Brain pericyte (primary cell): ENCODE measurements around the gene DEFB128.
"Not testable (repeated sequence)": the region's sequence is repeated elsewhere in the genome, so short reads cannot be mapped to it uniquely, and the experiment has no call there.

ENCODE experiments used
- DNase-seq: peaks from one replicate; pipeline ENCODE4 v3.0.0-alpha.2; 2012; ENCODE audit warnings: low read depth, low spot score

DEFB128 gene

DNA sequence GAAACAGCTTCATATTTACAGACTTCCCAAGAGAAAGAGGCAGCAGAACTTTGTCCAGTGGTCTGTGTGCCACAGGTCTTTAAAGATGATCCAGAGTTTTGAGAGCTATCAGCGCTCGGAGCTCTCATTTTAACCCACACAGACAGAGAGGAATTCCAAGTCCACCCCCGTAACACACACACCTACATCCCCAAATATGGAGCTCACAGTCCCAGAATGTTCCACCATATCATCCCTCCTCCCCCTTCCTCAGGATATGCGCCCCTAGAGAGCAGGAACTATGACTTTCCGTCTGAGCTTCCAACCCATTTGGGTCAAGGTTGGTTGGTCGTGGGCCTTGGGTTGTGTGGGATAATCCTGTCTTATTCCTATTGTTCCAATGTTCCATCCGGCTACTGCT is at the start of gene DEFB128:
Gene DEFB128, minus strand, starts transcription at position 101 of the 400 bp plus-strand sequence. Its CDS starts 88 bp downstream, at position 13.
- no peak for DNase-seq

GRCh38 chr20:237929-238328 is 48.4 kb upstream of the DEFB128 start:
- no peak for DNase-seq

DNA sequence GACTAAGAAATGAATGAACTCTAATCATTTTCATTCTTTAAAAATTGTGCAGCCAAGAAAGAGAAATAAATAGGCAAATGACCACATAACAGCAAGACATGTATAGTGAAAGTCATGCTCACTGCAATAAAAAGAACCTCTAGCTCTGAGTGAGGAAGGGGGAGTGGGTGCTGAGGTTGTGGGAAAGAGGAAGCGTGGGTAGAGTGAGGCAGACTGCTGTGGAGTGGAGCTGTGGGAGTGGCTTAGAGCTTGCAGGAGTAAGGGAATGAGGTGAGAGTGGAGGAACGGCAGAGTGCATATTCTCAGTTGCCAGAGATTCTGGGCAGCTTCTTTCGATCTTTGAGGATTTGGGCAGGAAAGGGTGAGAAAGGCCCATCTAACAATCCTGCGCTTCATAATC is 48.0 kb upstream of the DEFB128 start:
- DNase-seq: no peak

DNA sequence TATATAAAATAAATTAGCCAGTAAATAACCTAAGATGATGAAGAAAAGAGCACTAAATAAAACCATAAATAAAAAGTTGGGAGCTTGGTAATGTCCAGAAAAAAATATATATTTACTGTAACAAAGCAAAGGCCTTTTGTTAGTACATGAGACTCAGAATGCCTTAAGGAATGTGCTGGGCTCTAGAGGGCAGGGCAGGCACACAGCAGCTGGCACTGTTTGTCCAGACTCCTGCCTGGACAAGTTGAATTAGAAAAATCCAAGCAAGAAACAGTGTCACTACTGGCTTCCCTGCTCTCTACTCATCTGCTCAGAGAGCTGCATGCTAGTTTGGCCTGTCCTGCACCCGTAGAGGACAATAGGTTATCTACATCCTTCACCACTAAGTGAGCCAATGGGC is 46.4 kb upstream of the DEFB128 start:
- no peak for DNase-seq

DNA sequence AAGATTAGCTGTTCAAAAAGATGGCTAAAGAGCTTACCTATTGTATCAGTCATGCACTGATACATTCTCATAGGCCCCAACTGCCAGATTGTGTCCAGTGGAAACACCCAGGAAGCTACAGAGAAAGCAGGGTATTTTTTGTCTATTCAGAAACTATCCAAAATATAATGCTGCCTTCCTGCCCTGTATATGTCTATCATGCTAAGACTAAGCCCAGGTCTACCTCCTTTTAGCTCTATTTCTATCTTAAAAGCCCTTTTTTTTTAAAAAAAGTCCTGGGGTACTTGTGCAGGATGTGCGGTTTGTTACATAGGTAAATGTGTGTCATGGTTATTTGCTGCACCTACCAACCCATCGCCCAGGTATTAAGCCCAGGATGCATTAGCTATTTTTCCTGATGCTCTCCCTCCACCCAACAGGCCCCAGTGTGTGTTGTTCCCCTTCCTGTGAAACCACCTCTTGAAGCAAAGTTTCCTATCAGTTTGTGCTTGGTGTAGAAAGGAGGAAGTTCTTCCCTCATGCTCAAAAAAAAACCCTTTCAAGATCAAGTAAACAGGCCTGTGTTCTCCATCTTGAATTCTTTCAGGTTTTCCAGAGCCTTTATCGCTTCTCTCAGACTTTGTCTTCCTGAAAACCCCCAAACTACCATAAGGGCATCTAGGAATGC is 38.1 kb upstream of the DEFB128 start:
- DNase-seq: no peak

DNA sequence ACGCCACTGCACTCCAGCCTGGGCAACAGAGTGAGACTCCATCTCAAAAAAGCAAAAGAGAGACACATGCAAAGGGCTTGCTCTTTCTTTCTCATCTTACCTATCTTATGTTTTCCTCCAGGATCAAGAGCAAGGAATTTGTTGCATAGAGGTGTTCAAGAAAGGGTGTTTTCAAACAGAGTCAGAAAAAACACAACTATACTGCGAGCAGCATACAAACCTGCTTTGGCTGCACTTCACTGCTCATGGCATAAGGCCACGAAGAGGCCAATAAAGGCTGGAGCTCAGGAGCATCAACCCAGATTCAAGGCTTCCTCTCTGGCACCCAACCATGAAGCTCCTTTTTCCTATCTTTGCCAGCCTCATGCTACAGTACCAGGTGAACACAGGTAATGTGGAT is 37.4 kb upstream of the DEFB128 start, which contains the start of gene DEFB129:
Gene DEFB129, plus strand, starts transcription at position 301 of the 400 bp plus-strand sequence. Its CDS starts 31 bp downstream, at position 332.
- DNase-seq: no peak

GRCh38 chr20:225879-226278 is 36.4 kb upstream of the DEFB128 start:
- not testable (repeated sequence) for DNase-seq

- no peak for DNase-seq
Observed at GRCh38 chr20:221258-221830, 31.8 kb upstream of the DEFB128 start.

DNA sequence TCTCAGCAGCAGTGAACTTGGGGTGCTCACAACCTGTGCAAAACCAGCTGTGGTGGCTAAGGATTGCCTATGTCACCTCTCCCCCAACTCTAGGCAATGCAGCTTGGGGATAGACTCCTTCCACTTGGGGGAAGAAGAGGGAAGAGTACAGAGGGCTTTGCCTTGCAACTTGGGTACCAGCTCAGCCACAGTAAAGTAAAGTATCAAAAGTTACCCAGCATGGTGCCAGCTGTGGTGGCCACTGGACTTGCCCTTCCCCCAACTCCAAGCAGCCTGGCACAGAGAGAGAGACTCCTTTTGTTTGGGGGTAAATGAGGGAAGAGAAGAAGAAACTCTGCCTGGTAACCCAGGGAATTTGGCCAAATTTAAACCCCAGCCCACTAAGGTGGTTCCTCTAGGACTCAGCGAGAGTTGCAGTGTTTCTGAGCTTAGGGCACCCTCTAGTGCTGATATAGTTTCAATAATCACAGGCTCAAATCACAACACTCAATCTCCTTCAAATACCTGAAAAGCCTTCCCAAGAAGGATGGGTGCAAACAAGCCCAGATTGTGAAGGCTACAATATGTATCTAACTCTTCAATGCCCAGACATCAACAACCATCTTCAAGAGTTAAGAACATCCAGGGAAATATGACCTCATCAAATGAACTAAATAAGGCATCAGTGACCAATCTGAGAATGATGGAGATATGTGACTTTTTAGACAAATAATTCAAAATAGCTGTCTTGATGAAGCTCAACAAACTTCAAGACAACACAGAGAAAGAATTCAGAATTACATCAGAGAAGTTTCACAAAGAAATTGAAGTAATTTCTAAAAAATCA is 30.0 kb upstream of the DEFB128 start:
- DNase-seq: no peak

DNA sequence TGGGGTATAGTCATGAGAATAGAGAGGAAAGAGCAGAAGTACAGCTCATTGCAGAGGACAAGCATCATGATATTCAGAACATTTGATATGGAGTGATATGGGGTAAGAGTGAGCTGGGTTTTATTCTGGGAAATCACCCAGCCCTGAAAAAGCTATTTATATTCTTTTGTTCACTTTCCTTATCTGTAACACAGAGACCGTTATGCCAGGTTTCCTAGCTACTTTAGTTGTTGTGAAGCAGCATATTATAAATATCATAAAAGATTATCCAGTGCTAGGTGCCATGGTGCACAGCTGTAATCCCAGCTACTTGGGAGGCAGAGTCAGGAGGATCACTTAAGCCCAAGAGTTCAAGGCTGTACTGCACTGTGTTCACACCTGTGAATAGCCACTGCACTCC is 27.8 kb upstream of the DEFB128 start:
- no peak for DNase-seq

GRCh38 chr20:215796-216195 is 26.3 kb upstream of the DEFB128 start:
- no peak for DNase-seq

- no peak for DNase-seq
Observed at GRCh38 chr20:214383-214782, 24.9 kb upstream of the DEFB128 start.

DNA sequence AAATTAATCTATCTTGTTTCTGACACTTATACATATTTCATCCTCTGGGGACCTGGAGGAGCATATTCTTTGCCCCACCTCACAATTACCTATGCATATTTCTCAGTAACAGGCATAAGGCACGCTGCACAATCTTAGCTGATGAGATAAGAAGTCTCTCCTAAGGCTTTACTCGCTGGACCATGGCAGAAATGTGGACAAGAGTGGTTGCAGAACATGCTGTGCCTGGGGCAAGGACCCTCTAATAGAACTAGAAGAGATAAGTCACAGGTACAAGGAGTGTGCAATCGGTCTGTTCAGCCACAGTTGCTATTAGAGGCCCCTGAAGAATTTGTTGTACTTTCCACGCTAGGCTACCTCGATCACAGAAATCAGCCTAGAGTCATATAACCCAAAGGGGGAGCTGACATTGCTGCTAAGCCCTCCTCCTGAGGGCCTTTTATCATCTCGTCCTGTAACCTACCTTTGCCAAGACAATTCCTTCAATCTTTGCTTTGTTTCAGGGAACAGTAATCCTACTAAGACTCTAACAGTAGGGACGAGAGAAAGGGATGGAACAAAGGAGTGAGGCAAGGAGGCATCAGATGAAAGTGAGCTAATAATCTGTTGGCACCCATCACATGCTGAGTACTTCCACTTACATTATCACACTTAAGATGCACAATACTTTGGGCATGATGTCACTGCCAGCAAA is 21.4 kb upstream of the DEFB128 start:
- DNase-seq: no peak

GRCh38 chr20:208942-209566 is 19.5 kb upstream of the DEFB128 start:
- DNase-seq: no peak

GRCh38 chr20:203630-204029 is 14.1 kb upstream of the DEFB128 start:
- DNase-seq: not testable (repeated sequence)

DNA sequence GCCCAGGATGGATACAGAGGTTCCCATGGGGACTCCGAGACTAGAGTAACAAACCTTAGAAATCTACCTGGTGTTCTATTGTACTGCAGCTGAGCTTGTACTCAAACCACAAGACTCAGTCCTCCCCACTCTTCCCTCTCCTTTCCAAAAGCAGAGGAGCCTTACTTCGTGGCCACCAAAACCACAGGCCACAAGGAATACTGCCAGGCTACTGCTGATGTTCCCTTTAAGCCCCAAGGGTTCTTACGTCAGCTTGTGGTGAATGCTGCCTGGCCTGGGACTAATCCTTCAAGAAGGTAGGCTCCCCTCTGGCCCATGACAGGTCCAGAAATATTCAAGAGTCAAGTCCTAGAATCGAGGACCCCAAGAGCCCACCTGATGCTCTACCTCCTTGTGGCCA is 10.5 kb upstream of the DEFB128 start:
- DNase-seq: no peak

DNA sequence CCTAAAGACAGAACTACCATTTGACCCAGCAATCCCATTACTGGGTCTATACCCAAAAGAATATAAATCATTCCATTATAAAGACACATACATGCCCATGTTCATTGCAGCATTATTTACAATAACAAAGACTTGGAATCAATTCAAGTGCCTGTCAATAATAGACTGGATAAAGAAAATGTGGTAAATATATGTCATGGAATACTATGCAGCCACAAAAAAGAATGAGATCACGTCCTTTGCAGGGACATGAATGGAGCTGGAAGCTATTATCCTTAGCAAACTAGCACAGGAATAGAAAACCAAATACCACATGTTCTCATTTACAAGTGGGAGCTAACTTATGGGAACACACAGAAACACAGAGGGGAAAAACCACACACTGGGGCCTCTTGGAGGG is 8.7 kb upstream of the DEFB128 start:
- DNase-seq: no peak

DNA sequence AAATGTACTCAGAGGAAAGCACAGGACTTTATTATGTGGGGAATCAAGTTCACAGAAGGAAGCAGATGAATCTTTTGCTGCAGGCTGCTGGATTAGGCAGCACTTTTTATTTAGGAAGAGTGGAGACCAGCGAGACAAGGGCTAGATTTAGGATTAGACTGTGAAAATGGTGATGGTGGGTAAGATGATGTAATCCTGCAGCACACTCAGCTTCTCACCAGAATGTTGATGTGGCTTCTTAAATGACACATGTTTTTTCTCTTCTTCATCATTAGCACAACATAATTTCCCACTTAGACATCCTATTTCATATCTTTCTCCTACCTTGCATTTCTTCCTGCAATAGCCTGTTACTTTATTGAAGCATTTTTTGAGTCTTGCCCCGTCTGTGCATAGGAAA is 1.8 kb downstream of the DEFB128 start:
- DNase-seq: no peak

DNA sequence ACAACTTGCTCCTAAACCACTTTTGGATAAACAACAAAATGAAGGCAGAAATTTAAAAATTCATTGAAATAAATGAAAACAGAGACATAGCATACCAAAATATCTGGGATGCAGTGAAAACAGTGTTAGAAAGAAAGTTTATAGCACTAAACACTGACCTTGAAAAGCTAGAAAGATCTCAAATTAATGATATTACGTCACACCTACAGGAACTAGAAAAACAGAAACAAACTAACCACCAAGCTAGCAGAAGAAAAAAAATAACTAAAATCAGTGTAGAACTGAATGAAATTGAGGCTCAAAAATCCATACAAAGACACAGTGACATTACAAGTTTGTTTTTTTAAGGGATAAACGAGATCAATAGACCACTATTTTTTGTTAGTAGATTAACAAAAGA is 5.2 kb downstream of the DEFB128 start:
- DNase-seq: no peak

- no peak for DNase-seq
Observed at GRCh38 chr20:168876-169275, 20.6 kb downstream of the DEFB128 start.

DNA sequence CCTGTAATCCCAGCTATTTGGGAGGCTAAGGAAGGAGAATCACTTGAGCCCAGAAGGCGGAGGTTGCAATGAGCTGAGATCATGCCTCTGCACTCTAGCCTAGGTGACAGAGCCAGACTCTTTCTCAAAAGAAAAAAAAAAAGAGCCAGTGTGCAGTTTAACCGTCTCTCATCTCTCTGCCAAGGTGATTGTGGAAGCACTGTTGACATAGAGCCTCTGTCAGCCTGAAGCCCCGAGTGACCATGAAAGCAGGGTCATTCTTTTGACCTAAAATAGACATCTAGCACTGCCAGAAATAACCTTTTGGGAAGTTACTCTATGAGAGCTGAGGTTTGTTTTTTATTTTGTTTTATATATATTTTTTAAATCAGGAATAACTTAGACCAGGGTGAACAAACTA is 24.9 kb downstream of the DEFB128 start:
- no peak for DNase-seq

DNA sequence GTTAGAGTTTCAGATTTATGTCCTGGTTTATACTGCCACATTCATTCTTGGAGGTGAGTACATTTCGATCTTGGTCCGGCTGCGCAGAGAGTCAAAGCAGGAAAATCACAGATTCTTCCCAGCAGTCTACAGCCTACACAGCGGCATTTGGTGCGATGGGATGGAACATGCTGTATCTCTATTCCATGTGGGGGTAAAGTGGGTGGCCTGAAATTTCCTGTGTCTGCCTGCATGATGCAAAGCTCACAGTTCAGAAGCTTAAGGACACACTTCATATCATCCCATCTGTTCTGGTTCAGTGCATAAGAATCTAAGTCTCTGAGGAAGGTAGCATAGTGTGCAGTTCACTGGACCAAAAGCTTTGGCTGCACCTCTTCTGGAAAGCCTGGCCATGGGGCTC is 32.4 kb downstream of the DEFB128 start, which contains the start of gene DEFB127:
Gene DEFB127, plus strand, starts transcription at position 301 of the 400 bp plus-strand sequence. Its CDS starts 91 bp downstream, at position 392.
- DNase-seq: no peak
